Retinal pigment epithelial cell (primary cell): Measurements from ENCODE around the gene OTOL1.
"Not testable (repeated sequence)": the region's sequence is repeated elsewhere in the genome, so short reads cannot be mapped to it uniquely, and the experiment has no call there.

Experiments used
- DNase-seq: peaks from one replicate; pipeline ENCODE4 v3.0.0-alpha.2; 2010; ENCODE audit warnings: low read depth
- H3K4me3 ChIP-seq: 2 replicates; pipeline ENCODE4 v1.5.1; 2011; ENCODE audit warnings: mild to moderate bottlenecking, low read length, control low read depth, moderate library complexity
- CTCF ChIP-seq: conservative IDR thresholded peaks from 2 replicates; pipeline ENCODE4 v1.5.1; 2011; ENCODE audit warnings: low read depth, low read length, control low read depth, inconsistent platforms

Gene OTOL1

DNA sequence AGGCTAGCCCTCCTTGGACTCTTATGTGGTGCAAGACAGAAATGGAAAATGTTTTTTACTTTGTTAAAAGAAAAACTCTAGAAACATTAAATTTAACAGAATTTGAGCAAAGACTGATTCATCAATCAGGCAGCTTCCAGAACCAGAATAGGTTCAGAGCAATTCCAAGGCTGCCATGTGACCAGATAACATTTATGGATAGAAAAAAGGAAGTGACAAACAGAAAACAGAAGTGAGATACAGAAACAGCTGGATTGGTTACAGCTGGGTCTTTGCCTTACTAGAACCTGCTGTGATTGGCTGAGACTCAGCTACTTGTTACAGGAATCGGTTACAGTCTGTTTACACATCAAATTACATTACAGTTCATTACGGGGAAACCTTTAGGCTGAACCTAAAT is 22.5 kb upstream of the OTOL1 start:
- no peak for DNase-seq
- TF ChIP-seq CTCF, result no peak
- no peak overlapping the region for H3K4me3 ChIP-seq

GRCh38 chr3:161474741-161475140 is 21.9 kb upstream of the OTOL1 start:
- no peak overlapping the region for H3K4me3 ChIP-seq
- TF ChIP-seq CTCF, result no peak
- DNase-seq, result no peak

- no peak for TF ChIP-seq CTCF
- DNase-seq, result no peak
- H3K4me3 ChIP-seq, result no peak overlapping the region
Measured at GRCh38 chr3:161475206-161475605, 21.4 kb upstream of the OTOL1 start.

DNA sequence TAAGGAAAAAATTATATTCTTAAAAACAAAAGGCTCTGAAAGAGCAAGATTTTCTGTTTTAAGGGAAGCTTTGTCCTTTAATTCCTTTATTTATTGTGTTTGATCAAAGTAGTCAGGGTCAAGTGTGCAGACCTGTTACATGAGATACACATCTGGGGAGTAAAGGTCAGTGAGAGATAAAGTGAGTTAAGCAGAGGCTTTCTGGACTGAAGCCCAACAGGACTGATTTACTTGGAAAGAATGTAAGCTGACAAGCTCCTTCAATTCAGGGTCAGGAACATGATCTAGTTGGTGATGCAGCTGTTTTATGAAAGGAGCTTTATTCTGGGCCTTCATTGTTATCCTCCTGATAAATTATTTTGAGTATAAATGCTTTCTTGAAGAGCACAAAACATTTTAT is 20.7 kb upstream of the OTOL1 start:
- H3K4me3 ChIP-seq, result no peak overlapping the region
- DNase-seq, result peak; percentile 10

GRCh38 chr3:161484226-161484625 is 12.4 kb upstream of the OTOL1 start:
- no peak for DNase-seq
- no peak for TF ChIP-seq CTCF
- H3K4me3 ChIP-seq, result no peak overlapping the region

More for the DNA sequence above, 20.7 kb upstream of the OTOL1 start:
- TF ChIP-seq CTCF, result no peak

DNA sequence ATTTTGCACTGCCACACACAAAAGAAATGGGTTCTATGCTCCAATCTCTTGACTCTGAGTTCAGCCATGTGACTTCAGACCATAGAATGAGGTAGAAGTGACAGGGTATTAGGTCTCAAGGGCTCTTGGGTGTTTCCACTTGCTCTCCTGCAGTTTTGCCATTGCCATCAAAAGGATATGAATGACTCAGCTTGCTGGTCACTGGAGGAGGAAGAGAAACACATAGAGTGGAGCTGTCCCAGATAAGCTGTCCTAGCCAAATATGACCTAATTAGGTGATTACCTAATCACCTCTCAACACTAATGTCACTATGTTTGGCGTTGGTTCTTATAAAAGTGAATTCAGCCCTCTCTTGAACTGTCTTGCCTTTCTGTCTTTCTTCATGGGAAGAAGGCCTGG is 8.3 kb upstream of the OTOL1 start:
- not testable (repeated sequence) for H3K4me3 ChIP-seq, DNase-seq

DNA sequence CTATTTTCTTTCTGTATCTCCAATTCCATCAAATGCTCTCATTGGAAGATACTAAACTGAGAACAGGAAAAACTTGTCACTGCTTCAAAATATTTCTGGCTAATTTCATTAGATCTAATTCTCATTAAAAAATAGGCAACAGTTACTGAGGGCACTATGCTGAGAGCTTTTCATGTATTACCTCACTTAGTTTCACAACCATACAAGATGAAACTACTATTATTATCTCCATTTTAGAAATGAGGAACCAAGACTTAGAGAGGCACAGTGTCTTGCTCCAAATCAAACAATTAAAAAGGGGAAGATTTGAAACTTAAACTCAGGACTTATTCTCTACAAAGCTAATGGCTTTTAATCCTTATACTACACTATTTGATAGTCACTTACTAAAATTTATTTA is 7.2 kb upstream of the OTOL1 start:
- no peak overlapping the region for H3K4me3 ChIP-seq
- no peak for TF ChIP-seq CTCF
- DNase-seq, result no peak

DNA sequence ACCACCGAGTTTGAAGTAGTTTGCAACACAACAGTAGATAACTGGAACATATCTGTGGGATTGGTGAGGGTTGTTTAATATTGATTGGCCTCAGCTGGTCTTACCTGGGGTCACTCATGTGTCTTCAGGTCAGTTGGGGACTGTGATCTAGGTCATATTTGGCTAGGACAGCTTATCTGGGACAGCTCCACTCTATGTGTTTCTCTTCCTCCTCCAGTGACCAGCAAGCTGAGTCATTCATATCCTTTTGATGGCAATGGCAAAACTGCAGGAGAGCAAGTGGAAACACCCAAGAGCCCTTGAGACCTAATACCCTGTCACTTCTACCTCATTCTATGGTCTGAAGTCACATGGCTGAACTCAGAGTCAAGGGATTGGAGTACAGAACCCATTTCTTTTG is 5.8 kb upstream of the OTOL1 start:
- DNase-seq, H3K4me3 ChIP-seq: not testable (repeated sequence)
